Measurements from ENCODE around the gene NTRK2. TPM values are rescaled to one million over a fixed set of nuclear protein-coding genes. Genes with fewer than 3 reads are reported as not detected.

Gene NTRK2
- polyA plus RNA-seq, 5 donors, result 0.81 to 2.7 (median 1.6) TPM

GRCh38 chr9:84971571-84971970 lies 302.0 kb downstream of the NTRK2 start:
- no peak for DNase-seq

- DNase-seq, result no peak
Observed at GRCh38 chr9:84974258-84974657, 304.7 kb downstream of the NTRK2 start.

- no peak for DNase-seq
Observed at GRCh38 chr9:84974855-84975254, 305.3 kb downstream of the NTRK2 start.

- no peak for DNase-seq
Observed at GRCh38 chr9:84975926-84976325, 306.4 kb downstream of the NTRK2 start.

GRCh38 chr9:84978661-84979060 lies 309.1 kb downstream of the NTRK2 start:
- DNase-seq, result no peak

GRCh38 chr9:84983749-84984148 lies 314.2 kb downstream of the NTRK2 start:
- DNase-seq, result no peak

- DNase-seq, result no peak
Observed at GRCh38 chr9:84988621-84989020, 319.1 kb downstream of the NTRK2 start.

GRCh38 chr9:84990416-84990815 lies 320.9 kb downstream of the NTRK2 start:
- no peak for DNase-seq

GRCh38 chr9:84990850-84991513 lies 321.5 kb downstream of the NTRK2 start:
- DNase-seq, result no peak

- no peak for DNase-seq
Observed at GRCh38 chr9:84991514-84991870, 322.0 kb downstream of the NTRK2 start.

- DNase-seq, result no peak
Observed at GRCh38 chr9:84992381-84992780, 322.9 kb downstream of the NTRK2 start.

- no peak for DNase-seq
Observed at GRCh38 chr9:84993105-84993504, 323.6 kb downstream of the NTRK2 start.

GRCh38 chr9:84996029-84996428 lies 326.5 kb downstream of the NTRK2 start:
- no peak for DNase-seq

- no peak for DNase-seq
Observed at GRCh38 chr9:84996716-84997115, 327.2 kb downstream of the NTRK2 start.

GRCh38 chr9:84997472-84997871 lies 327.9 kb downstream of the NTRK2 start:
- DNase-seq, result no peak

- no peak for DNase-seq
Observed at GRCh38 chr9:84998639-84999038, 329.1 kb downstream of the NTRK2 start.

GRCh38 chr9:84999788-85000187 lies 330.3 kb downstream of the NTRK2 start:
- DNase-seq, result no peak

GRCh38 chr9:85001925-85002324 lies 332.4 kb downstream of the NTRK2 start:
- no peak for DNase-seq

- DNase-seq, result no peak
Observed at GRCh38 chr9:85004818-85005413, 335.4 kb downstream of the NTRK2 start.

GRCh38 chr9:85007748-85008147 lies 338.2 kb downstream of the NTRK2 start:
- DNase-seq, result no peak

- DNase-seq, result no peak
Observed at GRCh38 chr9:85008215-85008614, 338.7 kb downstream of the NTRK2 start.

GRCh38 chr9:85009251-85009650 lies 339.7 kb downstream of the NTRK2 start:
- DNase-seq, result no peak

- DNase-seq, result no peak
Observed at GRCh38 chr9:85013703-85014102, 344.2 kb downstream of the NTRK2 start.

- DNase-seq, result no peak
Observed at GRCh38 chr9:85014292-85014691, 344.8 kb downstream of the NTRK2 start.

Data from right lung (tissue), 5 donors.